K562 (cell line): ENCODE measurements around the gene C11orf52. TPM values are rescaled to one million over a fixed set of nuclear protein-coding genes. Genes with fewer than 3 reads are reported as not detected.
A peak's percentile ranks its signal among the peaks of the same experiment; 100 is the strongest.

Experiments
- ARID3B ChIP-seq: fragments of 250-450 bp; sonication (Bioruptor Pico); IDR thresholded peaks from 2 replicates; pipeline ENCODE4 v1.4.0; 2020; ENCODE audit warnings: borderline replicate concordance
- BRCA1 ChIP-seq, 2 experiments: fragments of 450-650 bp in 1 of 2; sonication (generic) in 1 of 2; formaldehyde crosslinking in 1 of 2; IDR thresholded peaks; 2 replicates each; pipeline versions ENCODE4 v1.5.0 to v1.6.1; 2017 to 2020; ENCODE audit warnings: mild to moderate bottlenecking in 1 of 2, missing genetic modification reagents in 1 of 2
- HBP1 ChIP-seq: fragments of 450-650 bp; formaldehyde crosslinking; IDR thresholded peaks from 2 replicates; pipeline ENCODE4 v1.4.0; 2022; ENCODE audit warnings: missing genetic modification characterization
- HMGXB4 ChIP-seq: sonication (generic); formaldehyde crosslinking; IDR thresholded peaks from 2 replicates; pipeline ENCODE4 v1.8.1; 2023; ENCODE audit warnings: mild to moderate bottlenecking, missing genetic modification reagents
- MTA1 ChIP-seq: fragments of 450-650 bp; IDR thresholded peaks from 2 replicates; pipeline ENCODE4 v1.6.1; 2017; ENCODE audit warnings: borderline replicate concordance
- NCOA6 ChIP-seq: fragments of 450-650 bp; IDR thresholded peaks from 2 replicates; pipeline ENCODE4 v1.6.1; 2017; ENCODE audit warnings: mild to moderate bottlenecking
- SIX5 ChIP-seq, 2 experiments: IDR thresholded peaks; 2 replicates each; pipeline ENCODE4 v1.6.1; 2011; ENCODE audit warnings: low read length in 2 of 2, borderline replicate concordance in 1 of 2, low read depth in 1 of 2, mild to moderate bottlenecking in 1 of 2, moderate library complexity in 1 of 2; ENCODE audit not compliant: insufficient read depth in 1 of 2
- TAL1 ChIP-seq: fragments of 450-650 bp; IDR thresholded peaks from 2 replicates; pipeline ENCODE4 v1.6.1; 2016; ENCODE audit warnings: mild to moderate bottlenecking
- TCF3 ChIP-seq: sonication (generic); formaldehyde crosslinking; IDR thresholded peaks from 2 replicates; pipeline ENCODE4 v1.4.0; 2020; ENCODE audit warnings: mild to moderate bottlenecking, missing genetic modification reagents
- USF1 ChIP-seq: sonication (generic); formaldehyde crosslinking; IDR thresholded peaks from 2 replicates; pipeline ENCODE4 v1.9.0; 2022; ENCODE audit warnings: mild to moderate bottlenecking, missing genetic modification reagents
- ZBTB1 ChIP-seq: sonication (generic); formaldehyde crosslinking; IDR thresholded peaks from 2 replicates; pipeline ENCODE4 v1.8.1; 2023; ENCODE audit warnings: missing genetic modification reagents, low read depth, mild to moderate bottlenecking, borderline replicate concordance
- ZBTB33 ChIP-seq: sonication (generic); formaldehyde crosslinking; IDR thresholded peaks from 2 replicates; pipeline ENCODE4 v1.8.1; 2023; ENCODE audit warnings: mild to moderate bottlenecking, missing genetic modification reagents
- ZC3H4 ChIP-seq: sonication (generic); formaldehyde crosslinking; IDR thresholded peaks from 2 replicates; pipeline ENCODE4 v1.9.0; 2021; ENCODE audit warnings: missing genetic modification reagents, borderline replicate concordance
- ZNF12 ChIP-seq: sonication (generic); formaldehyde crosslinking; IDR thresholded peaks from 2 replicates; pipeline ENCODE4 v1.4.0; 2020; ENCODE audit warnings: mild to moderate bottlenecking, missing genetic modification reagents
- ZNF511 ChIP-seq: sonication (generic); formaldehyde crosslinking; IDR thresholded peaks from 2 replicates; pipeline ENCODE4 v1.8.0; 2022; ENCODE audit warnings: mild to moderate bottlenecking, missing genetic modification reagents
- ZNF561 ChIP-seq: fragments of 450-650 bp; formaldehyde crosslinking; conservative IDR thresholded peaks from 2 replicates; pipeline ENCODE4 v1.4.0; 2020; ENCODE audit warnings: mild to moderate bottlenecking, moderate library complexity
- polyA plus RNA-seq, 8 experiments: library from polyadenylated mRNA; depleted of rRNA in 4 of 8; stranded (reverse) in 5 of 8; unstranded in 3 of 8; fragments of >200 nt; fragmentation: Nextera tagmentation in 2 of 8; fragmentation: Illumina TruSeq in 1 of 8; extraction: Ambion mirVana in 2 of 8; extraction: Trizol in 1 of 8; gene quantifications; 2 replicates each; pipeline versions ENCODE4 v1.2.1 to v1.2.3, GENCODE V29; 2011 to 2014; ENCODE audit warnings: inconsistent platforms in 1 of 8, missing spikeins in 1 of 8
- total RNA-seq, 7 experiments: library from RNA; depleted of rRNA in 6 of 7; stranded (reverse); fragments of >200 nt in 6 of 7; fragmentation: Illumina TruSeq in 2 of 7; extraction: Trizol in 2 of 7; gene quantifications; 2 replicates each; pipeline versions ENCODE4 v1.2.1 to v1.2.3, GENCODE V29; 2011 to 2021; ENCODE audit warnings: low replicate concordance in 1 of 7

C11orf52 gene
- total and polyA plus RNA-seq, 9 of the 15 experiments (the other 6 are each of a cell fraction or from before 2014, with no cell fraction given) = 0.29 to 2.9 (median 1.0) TPM

- TF ChIP-seq ARID3B (CRISPR knock-in tag) (0 out of 2 replicates have a peak, but pooled peaks have one; percentile 36), MTA1 (no peak), ZNF12 (no peak), ZNF511 (CRISPR knock-in tag) (peak; percentile 46; the same call in 1 of the 2 replicates), HBP1 (CRISPR knock-in tag) (no peak), ZNF561 (CRISPR knock-in tag) (no peak), HMGXB4 (no peak), ZBTB1 (CRISPR knock-in tag) (peak; percentile 61), SIX5 (IDR thresholded peaks at IDR 0.05; ENCODE audit: borderline replicate concordance in 1 of 2, insufficient read depth in 1 of 2, low read depth in 1 of 2, low read length in 2 of 2) (no peak), NCOA6 (no peak), ZBTB33 (CRISPR knock-in tag) (0 out of 2 replicates have a peak, but pooled peaks have one; percentile 16), USF1 (CRISPR knock-in tag) (0 out of 2 replicates have a peak, but pooled peaks have one; percentile 17), ZC3H4 (no peak), TAL1 (no peak), BRCA1 (IDR thresholded peaks at IDR 0.05) (no peak), BRCA1 (CRISPR knock-in tag; IDR thresholded peaks at IDR 0.05) (no peak), TCF3 (CRISPR knock-in tag) (peak; percentile 14; the same call in 1 of the 2 replicates)
These were observed 47.6 kb upstream of the C11orf52 start, which contains the start of gene ALG9 (continued) for GRCh38 chr11:111870886-111871692.
